SK-N-SH (cell line): ENCODE data around the gene SEC14L5. TPM values are rescaled to one million over a fixed set of nuclear protein-coding genes. Genes with fewer than 3 reads are reported as not detected.

Experiments used
- CTCF ChIA-PET: fragments of 300-600, 350-600 bp; formaldehyde crosslinking; extraction: SDS; loops from one replicate; lab custom pipeline; 2021; lab: Yijun Ruan, JAX
- POLR2A ChIA-PET: fragments of 350-600 bp; sonication (Branson Sonifier 250); formaldehyde crosslinking; extraction: SDS; loops from one replicate; lab custom pipeline; 2020; ENCODE audit warnings: antibody characterized with exemption, inconsistent platforms; lab: Yijun Ruan, JAX
- DNase-seq: peaks from one replicate; pipeline ENCODE4 v3.0.0; 2012
- H2AFZ ChIP-seq: fragments of 200-600 bp; sonication (generic); 2 replicates; pipeline ENCODE4 v1.8.1; 2016; ENCODE audit warnings: antibody characterized with exemption, mild to moderate bottlenecking, low read depth
- H3F3A ChIP-seq: fragments of 200-600 bp; sonication (generic); replicated peaks from 2 replicates; pipeline ENCODE3; 2016; ENCODE audit warnings: antibody characterized with exemption, mild to moderate bottlenecking; ENCODE audit not compliant: insufficient read depth
- H3K27ac ChIP-seq, 2 experiments: fragments of 200-500 bp in 1 of 2; fragments of 200-600 bp in 1 of 2; sonication (Bioruptor generic) in 1 of 2; sonication (generic), shearing (Covaris generic) in 1 of 2; 2 replicates each; pipeline versions ENCODE4 v1.5.1 to v1.6.1; 2014 to 2016; ENCODE audit warnings: low read depth in 2 of 2, inconsistent platforms in 1 of 2, low read length in 1 of 2, mild to moderate bottlenecking in 1 of 2, mixed read lengths in 1 of 2
- H3K27me3 ChIP-seq: fragments of 200-600 bp; sonication (generic), shearing (Covaris generic); 2 replicates; pipeline ENCODE4 v1.6.1; 2016; ENCODE audit warnings: mixed run types; ENCODE audit not compliant: insufficient read depth
- H3K36me3 ChIP-seq, 2 experiments: fragments of 200-500 bp in 1 of 2; fragments of 200-600 bp in 1 of 2; sonication (Bioruptor generic) in 1 of 2; sonication (generic) in 1 of 2; replicated peaks in 1 of 2; 2 replicates each; pipeline versions ENCODE3 to v1.5.1; 2014 to 2016; ENCODE audit warnings: low read length in 1 of 2, mild to moderate bottlenecking in 1 of 2; ENCODE audit not compliant: insufficient read depth in 2 of 2, control insufficient read depth in 1 of 2
- H3K4me1 ChIP-seq, 2 experiments: fragments of 200-500 bp in 1 of 2; fragments of 200-600 bp in 1 of 2; sonication (Bioruptor generic) in 1 of 2; sonication (generic), shearing (Covaris generic) in 1 of 2; 2 replicates each; pipeline versions ENCODE4 v1.5.1 to v1.6.1; 2014 to 2016; ENCODE audit warnings: low read depth in 1 of 2, low read length in 1 of 2, mixed run types in 1 of 2; ENCODE audit not compliant: insufficient read depth in 2 of 2, control insufficient read depth in 1 of 2
- H3K4me2 ChIP-seq: fragments of 200-600 bp; sonication (generic), shearing (Covaris generic); 2 replicates; pipeline ENCODE4 v1.6.1; 2017; ENCODE audit warnings: mixed run types
- H3K4me3 ChIP-seq, 2 experiments: fragments of 200-500 bp in 1 of 2; fragments of 200-600 bp in 1 of 2; sonication (Bioruptor generic) in 1 of 2; sonication (generic), shearing (Covaris generic) in 1 of 2; 2 replicates each; pipeline versions ENCODE4 v1.5.1 to v1.8.1; 2014 to 2016; ENCODE audit warnings: low read depth in 2 of 2, inconsistent platforms in 1 of 2, low read length in 1 of 2, mild to moderate bottlenecking in 1 of 2, mixed read lengths in 1 of 2, moderate library complexity in 1 of 2
- H3K79me2 ChIP-seq: fragments of 200-600 bp; sonication (generic); 2 replicates; pipeline ENCODE4 v1.8.1; 2017; ENCODE audit warnings: mild to moderate bottlenecking; ENCODE audit not compliant: insufficient read depth
- H3K9ac ChIP-seq: fragments of 200-600 bp; sonication (generic); 2 replicates; pipeline ENCODE4 v1.6.1; 2017; ENCODE audit warnings: mixed run types
- H3K9me2 ChIP-seq: fragments of 200-600 bp; sonication (generic); 2 replicates; pipeline ENCODE4 v1.6.1; 2017; ENCODE audit warnings: mixed run types
- H3K9me3 ChIP-seq: fragments of 200-600 bp; sonication (generic); 2 replicates; pipeline ENCODE4 v1.6.1; 2017; ENCODE audit warnings: mixed run types, mild to moderate bottlenecking, moderate library complexity
- H4K20me1 ChIP-seq: fragments of 200-600 bp; sonication (generic); 2 replicates; pipeline ENCODE4 v1.6.1; 2017; ENCODE audit warnings: mild to moderate bottlenecking, mixed run types; ENCODE audit not compliant: insufficient read depth
- GABPA ChIP-seq: IDR thresholded peaks from 2 replicates; pipeline ENCODE4 v1.4.0; 2012; ENCODE audit warnings: low read depth, mild to moderate bottlenecking
- GATA2 ChIP-seq: sonication (generic); formaldehyde crosslinking; IDR thresholded peaks from 2 replicates; pipeline ENCODE4 v1.5.0; 2020; ENCODE audit warnings: mild to moderate bottlenecking, missing genetic modification reagents
- IRF3 ChIP-seq: fragments of 150-350 bp; IDR thresholded peaks from 2 replicates; pipeline ENCODE4 v1.6.1; 2016; ENCODE audit warnings: mild to moderate bottlenecking, low read depth, low read length
- MXI1 ChIP-seq: IDR thresholded peaks from 2 replicates; pipeline ENCODE4 v1.6.1; 2012; ENCODE audit warnings: mild to moderate bottlenecking, low read depth, low read length, improper control_type of control experiment
- NRF1 ChIP-seq: IDR thresholded peaks from 2 replicates; pipeline ENCODE4 v1.6.1; 2012; ENCODE audit warnings: low read depth, mild to moderate bottlenecking, low read length
- POLR2AphosphoS5 ChIP-seq: IDR thresholded peaks from 2 replicates; pipeline ENCODE4 v1.6.1; 2012; ENCODE audit warnings: low read depth, low read length
- RAD21 ChIP-seq: IDR thresholded peaks from 2 replicates; pipeline ENCODE4 v1.6.1; 2012; ENCODE audit warnings: mild to moderate bottlenecking, low read length
- RCOR1 ChIP-seq: fragments of 150-350 bp; IDR thresholded peaks from 2 replicates; pipeline ENCODE4 v1.6.1; 2017; ENCODE audit warnings: antibody characterized with exemption, low read length
- REST ChIP-seq: IDR thresholded peaks from 2 replicates; pipeline ENCODE4 v1.6.1; 2012; ENCODE audit warnings: mild to moderate bottlenecking, low read depth, low read length, moderate library complexity
- SIN3A ChIP-seq: IDR thresholded peaks from 2 replicates; pipeline ENCODE4 v1.6.1; 2012; ENCODE audit warnings: low read depth, mild to moderate bottlenecking, low read length, moderate library complexity, borderline replicate concordance
- TCF12 ChIP-seq: IDR thresholded peaks from 2 replicates; pipeline ENCODE4 v1.4.0; 2012
- TEAD4 ChIP-seq: IDR thresholded peaks from 2 replicates; pipeline ENCODE4 v1.4.0; 2012; ENCODE audit warnings: mild to moderate bottlenecking, borderline replicate concordance; ENCODE audit not compliant: insufficient read depth
- ZBTB33 ChIP-seq: IDR thresholded peaks from 2 replicates; pipeline ENCODE4 v1.4.0; 2012; ENCODE audit warnings: low read depth, borderline replicate concordance
- WGBS: methylation state at CpG from one replicate; pipeline ENCODE4 v1.1.6; 2017; ENCODE audit warnings: low lambda C conversion rate; 5-methylcytosine and 5-hydroxymethylcytosine counted together
- polyA plus RNA-seq, 3 experiments: library from polyadenylated mRNA; depleted of rRNA; stranded (reverse); fragments of >200 nt; gene quantifications; 2 replicates each; pipeline ENCODE4 v1.2.3, GENCODE V29; 2012

The SEC14L5 gene
- polyA plus RNA-seq, 1 of the 3 experiments (the other 2 are of a cell fraction), result 0.08 TPM

GRCh38 chr16:4958510-4959438 lies 644 bp downstream of the SEC14L5 start:
- WGBS, result 23% methylated on average over 28 of the region's 29 CpGs
- Histone ChIP-seq H3K9me3 (no peaks in the 10 kb centered on the region), H3K79me2 (no peaks in the 10 kb centered on the region), H3K9me2 (no peaks in the 10 kb centered on the region), H3K4me1 (peaks cover 0 to 8% of the 10 kb centered on the region in 2 experiments; a peak in 1 of 4 replicates), H3K27me3 (no peaks in the 10 kb centered on the region), H3F3A (peaks cover 8% of the 10 kb centered on the region), H3K27ac (no peak overlapping the region), H3K4me3 (peak overlapping the region; percentile 43 to 53), H3K36me3 (no peaks in the 10 kb centered on the region), H2AFZ (peak overlapping the region; percentile 48; the same call in 1 of the 2 replicates), H3K9ac (no peak overlapping the region), H4K20me1 (no peaks in the 10 kb centered on the region), H3K4me2 (peak overlapping the region; percentile 80)
- CTCF ChIA-PET, result interaction anchor here (1.0 kb wide), 1 partner anchor 66 kb away, joined by 5 read pairs; no protein-coding TSS in a partner anchor
- TF ChIP-seq TCF12 (no peak), NRF1 (no peak), GABPA (no peak), SIN3A (no peak), RCOR1 (no peak), REST (no peak), GATA2 (no peak), TEAD4 (no peak), MXI1 (no peak), POLR2AphosphoS5 (no peak), IRF3 (no peak), RAD21 (no peak), ZBTB33 (no peak)
- no peak for DNase-seq
- POLR2A ChIA-PET, result interaction anchor here (0.6 kb wide), 1 partner anchor 225 kb away, joined by 4 read pairs; the partner anchor contains the start of genes ANKS3 and DNAAF8
